ENCODE data around the gene TTLL9.

The TTLL9 gene
- long read RNA-seq: 0 reads

- H3K27me3 ChIP-seq (ENCODE audit: insufficient read depth, poor library complexity, severe bottlenecking): peaks cover 27% of the 10 kb centered on the region
- TF ChIP-seq REST (IDR thresholded peaks at IDR 0.05; ENCODE audit: insufficient replicate concordance, low read depth) (no peak), CTCF (IDR thresholded peaks at IDR 0.05; ENCODE audit: insufficient read depth, low read length) (no peak), POLR2AphosphoS5 (IDR thresholded peaks at IDR 0.05; ENCODE audit: low read depth) (no peak), GABPA (IDR thresholded peaks at IDR 0.05; ENCODE audit: low read depth) (no peak), SPI1 (IDR thresholded peaks at IDR 0.05; ENCODE audit: borderline replicate concordance, low read depth) (no peak)
- no peak for DNase-seq (ENCODE audit: low read depth in 1 of 2, low spot score in 1 of 2)
- H3K4me3 ChIP-seq (replicated peaks; ENCODE audit: insufficient read depth, low read length): peak within 1 kb of the TSS; percentile 19; the same call in 1 of the 2 replicates
- H3K27ac ChIP-seq (replicated peaks): no peak within 1 kb of the TSS
These were observed at the start of gene TTLL9, which contains the start of gene DUSP15 for GRCh38 chr20:31869942-31870725. Gene TTLL9, plus strand, starts transcription at chr20:31870634. Its CDS starts 493 bp downstream, at chr20:31871127. Gene DUSP15, minus strand, starts transcription at chr20:31870527. Its CDS starts 190 bp downstream, at chr20:31870337.

- no peak overlapping the region for H3K4me3 ChIP-seq (replicated peaks; ENCODE audit: insufficient read depth, low read length)
- H3K27ac ChIP-seq (replicated peaks): no peak overlapping the region
- no peak for DNase-seq (ENCODE audit: low read depth in 1 of 2, low spot score in 1 of 2)
- TF ChIP-seq POLR2AphosphoS5 (IDR thresholded peaks at IDR 0.05; ENCODE audit: low read depth) (no peak), SPI1 (IDR thresholded peaks at IDR 0.05; ENCODE audit: borderline replicate concordance, low read depth) (no peak), REST (IDR thresholded peaks at IDR 0.05; ENCODE audit: insufficient replicate concordance, low read depth) (no peak), GABPA (IDR thresholded peaks at IDR 0.05; ENCODE audit: low read depth) (no peak), CTCF (IDR thresholded peaks at IDR 0.05; ENCODE audit: insufficient read depth, low read length) (no peak)
- no peaks in the 10 kb centered on the region for H3K27me3 ChIP-seq (ENCODE audit: insufficient read depth, poor library complexity, severe bottlenecking)
These were observed 49.0 kb upstream of the TTLL9 start for GRCh38 chr20:31821427-31821826.

GRCh38 chr20:31822421-31823330, 47.8 kb upstream of the TTLL9 start:
- Histone ChIP-seq H3K4me3 (replicated peaks; ENCODE audit: insufficient read depth, low read length) (no peak overlapping the region), H3K27me3 (ENCODE audit: insufficient read depth, poor library complexity, severe bottlenecking) (no peaks in the 10 kb centered on the region), H3K27ac (replicated peaks) (no peak overlapping the region)
- peak; percentile 29 to 50 for DNase-seq (ENCODE audit: low read depth in 1 of 2, low spot score in 1 of 2)
- TF ChIP-seq SPI1 (IDR thresholded peaks at IDR 0.05; ENCODE audit: borderline replicate concordance, low read depth): no peak
- TF ChIP-seq REST (IDR thresholded peaks at IDR 0.05; ENCODE audit: insufficient replicate concordance, low read depth): no peak
- TF ChIP-seq CTCF (IDR thresholded peaks at IDR 0.05; ENCODE audit: insufficient read depth, low read length): peak; percentile 71

Data from HL-60 (cell line).